H9 (cell line): ENCODE measurements around the gene ZNRF4. TPM values are rescaled to one million over a fixed set of nuclear protein-coding genes. Genes with fewer than 3 reads are reported as not detected.
A peak's percentile ranks its signal among the peaks of the same experiment; 100 is the strongest.

Experiments used
- DNase-seq: peaks from one replicate; pipeline ENCODE4 v3.0.0-alpha.2; 2017
- H2AFZ ChIP-seq: one replicate; pipeline ENCODE4 v1.6.1; 2013; ENCODE audit warnings: mild to moderate bottlenecking, low read length, control low read depth, moderate library complexity
- H2AK5ac ChIP-seq: 2 replicates; pipeline ENCODE4 v1.6.1; 2013; ENCODE audit warnings: low read length, control low read depth, mixed read lengths; ENCODE audit not compliant: insufficient read length
- H2BK120ac ChIP-seq: one replicate; pipeline ENCODE4 v1.6.1; 2013; ENCODE audit warnings: low read depth, mild to moderate bottlenecking, low read length, control low read depth, inconsistent platforms; ENCODE audit not compliant: poor library complexity, severe bottlenecking
- H2BK12ac ChIP-seq: 2 replicates; pipeline ENCODE4 v1.6.1; 2013; ENCODE audit warnings: low read length, control low read depth, mixed read lengths, low read depth; ENCODE audit not compliant: insufficient read length
- H2BK15ac ChIP-seq: 2 replicates; pipeline ENCODE4 v1.6.1; 2013; ENCODE audit warnings: low read depth, low read length, control low read depth
- H2BK20ac ChIP-seq: one replicate; pipeline ENCODE4 v1.6.1; 2013; ENCODE audit warnings: low read depth, mild to moderate bottlenecking, low read length, control low read depth, inconsistent platforms; ENCODE audit not compliant: poor library complexity, severe bottlenecking
- H2BK5ac ChIP-seq: 2 replicates; pipeline ENCODE4 v1.6.1; 2013; ENCODE audit warnings: low read length, control low read depth, mixed read lengths; ENCODE audit not compliant: insufficient read length
- H3K14ac ChIP-seq: 2 replicates; pipeline ENCODE4 v1.6.1; 2013; ENCODE audit warnings: low read length, control low read depth; ENCODE audit not compliant: insufficient read depth
- H3K18ac ChIP-seq: 2 replicates; pipeline ENCODE4 v1.6.1; 2013; ENCODE audit warnings: low read depth, mild to moderate bottlenecking, mixed read lengths, low read length, control low read depth; ENCODE audit not compliant: insufficient read length
- H3K23ac ChIP-seq: 2 replicates; pipeline ENCODE4 v1.6.1; 2013; ENCODE audit warnings: low read length, control low read depth, mixed read lengths, low read depth; ENCODE audit not compliant: insufficient read length
- H3K23me2 ChIP-seq: 2 replicates; pipeline ENCODE4 v1.6.1; 2013; ENCODE audit warnings: low read depth, mild to moderate bottlenecking, mixed read lengths, low read length, control low read depth; ENCODE audit not compliant: insufficient read length, poor library complexity, severe bottlenecking
- H3K27ac ChIP-seq: 2 replicates; pipeline ENCODE4 v1.5.1; 2013; ENCODE audit warnings: low read length, control low read depth, mixed read lengths, low read depth; ENCODE audit not compliant: insufficient read length
- H3K27me3 ChIP-seq: 2 replicates; pipeline ENCODE4 v1.6.1; 2013; ENCODE audit warnings: low read length, control low read depth, inconsistent platforms; ENCODE audit not compliant: insufficient read depth
- H3K4ac ChIP-seq: 2 replicates; pipeline ENCODE4 v1.6.1; 2013; ENCODE audit warnings: low read depth, mild to moderate bottlenecking, control low read depth, inconsistent platforms, low read length, moderate library complexity
- H3K4me1 ChIP-seq: 2 replicates; pipeline ENCODE4 v1.6.1; 2013; ENCODE audit warnings: low read length, control low read depth, inconsistent platforms; ENCODE audit not compliant: insufficient read depth
- H3K4me2 ChIP-seq: 2 replicates; pipeline ENCODE4 v1.6.1; 2013; ENCODE audit warnings: low read length, control low read depth, mixed read lengths; ENCODE audit not compliant: insufficient read length, insufficient read depth
- H3K56ac ChIP-seq: 2 replicates; pipeline ENCODE4 v1.6.1; 2013; ENCODE audit warnings: low read depth, mild to moderate bottlenecking, mixed read lengths, low read length, control low read depth; ENCODE audit not compliant: insufficient read length
- H3K79me1 ChIP-seq: 2 replicates; pipeline ENCODE4 v1.6.1; 2013; ENCODE audit warnings: low read depth, mild to moderate bottlenecking, moderate library complexity, low read length, control low read depth, inconsistent platforms; ENCODE audit not compliant: insufficient read depth, poor library complexity, severe bottlenecking
- H3K79me2 ChIP-seq: 2 replicates; pipeline ENCODE4 v1.6.1; 2013; ENCODE audit warnings: low read length, control low read depth, inconsistent platforms; ENCODE audit not compliant: insufficient read depth
- H3K9ac ChIP-seq: 2 replicates; pipeline ENCODE4 v1.6.1; 2013; ENCODE audit warnings: low read length, control low read depth, mixed read lengths; ENCODE audit not compliant: insufficient read length; ENCODE audit errors: extremely low read depth
- H3K9me3 ChIP-seq: one replicate; pipeline ENCODE4 v1.6.1; 2013; ENCODE audit warnings: low read depth, low read length, inconsistent platforms; ENCODE audit not compliant: control insufficient read depth
- H3T11ph ChIP-seq: one replicate; pipeline ENCODE4 v1.6.1; 2013; ENCODE audit warnings: mild to moderate bottlenecking, low read length, control low read depth, inconsistent platforms
- H4K20me1 ChIP-seq: one replicate; pipeline ENCODE4 v1.6.1; 2013; ENCODE audit not compliant: control insufficient read depth, insufficient read length, insufficient read depth
- H4K5ac ChIP-seq: 2 replicates; pipeline ENCODE4 v1.6.1; 2013; ENCODE audit warnings: low read depth, mild to moderate bottlenecking, mixed read lengths, low read length, control low read depth; ENCODE audit not compliant: insufficient read length
- H4K8ac ChIP-seq: replicated peaks from 2 replicates; pipeline ENCODE4 v1.6.1; 2013; ENCODE audit warnings: low read length, control low read depth, mixed read lengths, low read depth; ENCODE audit not compliant: insufficient read length
- H4K91ac ChIP-seq: 2 replicates; pipeline ENCODE4 v1.6.1; 2013; ENCODE audit warnings: low read depth, mild to moderate bottlenecking, moderate library complexity, mixed read lengths, low read length, control low read depth; ENCODE audit not compliant: insufficient read length
- H3K27ac Mint-ChIP-seq, 3 experiments: 2 replicates in 2 of 3; 3 replicates in 1 of 3; pipeline ENCODE4 v1.8.0; 2020 to 2021; ENCODE audit warnings: mixed read lengths in 3 of 3, mild to moderate bottlenecking in 1 of 3, moderate library complexity in 1 of 3
- H3K27me3 Mint-ChIP-seq: 2 replicates; pipeline ENCODE4 v1.8.0; 2021; ENCODE audit warnings: low read depth, mild to moderate bottlenecking, moderate library complexity, mixed read lengths
- H3K36me3 Mint-ChIP-seq, 3 experiments: 2 replicates in 2 of 3; 3 replicates in 1 of 3; pipeline ENCODE4 v1.8.0; 2020 to 2021; ENCODE audit warnings: low read depth in 3 of 3, mixed read lengths in 3 of 3; ENCODE audit not compliant: insufficient read depth in 1 of 3
- H3K4me1 Mint-ChIP-seq, 2 experiments: 2 replicates each; pipeline ENCODE4 v1.8.0; 2020; ENCODE audit warnings: mixed read lengths in 2 of 2
- H3K4me3 Mint-ChIP-seq, 2 experiments: 2 replicates in 1 of 2; 3 replicates in 1 of 2; pipeline ENCODE4 v1.8.0; 2020 to 2021; ENCODE audit warnings: mild to moderate bottlenecking in 2 of 2, mixed read lengths in 2 of 2, moderate library complexity in 1 of 2
- H3K9me3 Mint-ChIP-seq, 2 experiments: 2 replicates in 1 of 2; 3 replicates in 1 of 2; pipeline ENCODE4 v1.8.0; 2020; ENCODE audit warnings: mild to moderate bottlenecking in 2 of 2, mixed read lengths in 2 of 2, moderate library complexity in 1 of 2
- CTCF ChIP-seq: fragments of 200-600 bp; sonication (generic); conservative IDR thresholded peaks from 3 replicates; pipeline ENCODE4 v1.8.0; 2021; ENCODE audit warnings: antibody characterized with exemption, mild to moderate bottlenecking
- WGBS: extraction: QIAGEN DNeasy Blood & Tissue Kit; methylation state at CpG from one replicate; pipeline ENCODE4 v1.1.7; 2013; ENCODE audit warnings: missing lambda C conversion rate, low lambda C conversion rate, mixed read lengths; ENCODE audit not compliant: insufficient read length; ENCODE audit errors: extremely low coverage; 5-methylcytosine and 5-hydroxymethylcytosine counted together
- total RNA-seq: library from RNA; stranded (reverse); gene quantifications from 2 replicates; pipeline ENCODE4 v1.2.1, GENCODE V29; 2021

The ZNRF4 gene
- total RNA-seq, 1 experiment from 2014 or later = not detected

GRCh38 chr19:5435642-5436017 is 19.6 kb upstream of the ZNRF4 start:
- Histone ChIP-seq H4K91ac (no peak overlapping the region), H3K4ac (no peak overlapping the region), H3K79me2 (no peaks in the 10 kb centered on the region), H2BK12ac (no peak overlapping the region), H3K23me2 (peaks cover 5% of the 10 kb centered on the region), H3K23ac (no peak overlapping the region), H3K79me1 (no peaks in the 10 kb centered on the region), H4K20me1 (no peaks in the 10 kb centered on the region), H2AK5ac (no peak overlapping the region), H3T11ph (no peak overlapping the region), H3K4me2 (peak overlapping the region; percentile 92), H3K9me3 (no peaks in the 10 kb centered on the region), H3K56ac (no peak overlapping the region), H2BK5ac (no peak overlapping the region), H3K18ac (no peak overlapping the region), H3K14ac (no peak overlapping the region), H3K4me1 (0 out of 2 replicates have a peak, but pooled peaks cover 2% of the 10 kb centered on the region), H3K27me3 (no peaks in the 10 kb centered on the region), H3K9ac (no peak overlapping the region), H3K27ac (no peak overlapping the region), H4K8ac (no peak overlapping the region), H4K5ac (no peak overlapping the region), H2BK15ac (no peak overlapping the region), H2BK120ac (no peak overlapping the region), H2BK20ac (no peak overlapping the region), H2AFZ (no peak overlapping the region)
- H3K27me3 Mint-ChIP-seq = peaks cover 67% of the 10 kb centered on the region
- no peaks in the 10 kb centered on the region for H3K9me3 Mint-ChIP-seq
- H3K4me3 Mint-ChIP-seq = peak overlapping the region; percentile 67 to 86
- H3K4me1 Mint-ChIP-seq = peaks cover 14 to 30% of the 10 kb centered on the region in 2 experiments; a peak in 3 of 4 replicates
- no peak for TF ChIP-seq CTCF
- no peak for DNase-seq
- H3K36me3 Mint-ChIP-seq = no peaks in the 10 kb centered on the region; a peak in 1 of 7 replicates
- no peak overlapping the region for H3K27ac Mint-ChIP-seq
- WGBS = no CpG with 5 or more reads among the region's 7 CpGs
